HG03521 (cell line): ENCODE measurements around the gene PCNP.
"Not testable (repeated sequence)": the region's sequence is repeated elsewhere in the genome, so short reads cannot be mapped to it uniquely, and the experiment has no call there.

ENCODE experiments used
- ATAC-seq: cut with Tn5 transposase; IDR thresholded peaks from one replicate; pipeline ENCODE4 v1.9.1; 2021; ENCODE audit warnings: mild to moderate bottlenecking, moderate library complexity; ENCODE audit not compliant: unreplicated experiment

Gene PCNP

GRCh38 chr3:101631098-101631796, 57.3 kb downstream of the PCNP start:
- ATAC-seq: no peak

- not testable (repeated sequence) for ATAC-seq
These were observed 58.0 kb downstream of the PCNP start for GRCh38 chr3:101631959-101632358.

- no peak for ATAC-seq
These were observed 58.6 kb downstream of the PCNP start for GRCh38 chr3:101632586-101632985.

GRCh38 chr3:101633186-101633585, 59.2 kb downstream of the PCNP start:
- ATAC-seq: no peak

- no peak for ATAC-seq
These were observed 60.7 kb downstream of the PCNP start for GRCh38 chr3:101634591-101635196.

- no peak for ATAC-seq
These were observed 61.4 kb downstream of the PCNP start for GRCh38 chr3:101635345-101635744.

GRCh38 chr3:101635954-101636798, 62.2 kb downstream of the PCNP start:
- peak; percentile 79 for ATAC-seq

- no peak for ATAC-seq
These were observed 63.5 kb downstream of the PCNP start for GRCh38 chr3:101637451-101637850.

GRCh38 chr3:101638261-101638745, 64.3 kb downstream of the PCNP start:
- no peak for ATAC-seq

GRCh38 chr3:101639280-101639963, 65.4 kb downstream of the PCNP start:
- ATAC-seq: no peak

- no peak for ATAC-seq
These were observed 66.3 kb downstream of the PCNP start for GRCh38 chr3:101640256-101640655.

GRCh38 chr3:101641397-101642115, 67.6 kb downstream of the PCNP start:
- ATAC-seq: not testable (repeated sequence)

- ATAC-seq: no peak
These were observed 68.5 kb downstream of the PCNP start for GRCh38 chr3:101642441-101642840.

- no peak for ATAC-seq
These were observed 69.2 kb downstream of the PCNP start for GRCh38 chr3:101643009-101643844.
